Memory B cell (primary cell): Measurements from ENCODE around the gene ZXDC.
A peak's percentile ranks its signal among the peaks of the same experiment; 100 is the strongest.

Experiments used
- ATAC-seq: fragments of 150-1000 bp; cut with Tn5 transposase; 2 replicates; pipeline ENCODE4 v1.10.0; 2021; ENCODE audit warnings: low read depth, mild to moderate bottlenecking, moderate library complexity
- DNase-seq, 2 donors: peaks; one replicate each; pipeline ENCODE4 v3.0.0; 2022; ENCODE audit warnings: low spot score in 2 of 2
- H3K27ac Mint-ChIP-seq: one replicate; pipeline ENCODE4 v1.8.0; 2022; ENCODE audit warnings: mild to moderate bottlenecking, moderate library complexity, mixed read lengths
- H3K27me3 Mint-ChIP-seq: one replicate; pipeline ENCODE4 v1.8.0; 2022; ENCODE audit warnings: mixed read lengths
- H3K36me3 Mint-ChIP-seq: one replicate; pipeline ENCODE4 v1.8.0; 2022; ENCODE audit warnings: mild to moderate bottlenecking, mixed read lengths
- H3K4me1 Mint-ChIP-seq: one replicate; pipeline ENCODE4 v1.8.0; 2022; ENCODE audit warnings: mixed read lengths
- H3K4me3 Mint-ChIP-seq: one replicate; pipeline ENCODE4 v1.8.0; 2022; ENCODE audit warnings: mild to moderate bottlenecking, moderate library complexity, mixed read lengths
- H3K9me3 Mint-ChIP-seq: one replicate; pipeline ENCODE4 v1.8.0; 2022; ENCODE audit warnings: mixed read lengths

Gene ZXDC

DNA sequence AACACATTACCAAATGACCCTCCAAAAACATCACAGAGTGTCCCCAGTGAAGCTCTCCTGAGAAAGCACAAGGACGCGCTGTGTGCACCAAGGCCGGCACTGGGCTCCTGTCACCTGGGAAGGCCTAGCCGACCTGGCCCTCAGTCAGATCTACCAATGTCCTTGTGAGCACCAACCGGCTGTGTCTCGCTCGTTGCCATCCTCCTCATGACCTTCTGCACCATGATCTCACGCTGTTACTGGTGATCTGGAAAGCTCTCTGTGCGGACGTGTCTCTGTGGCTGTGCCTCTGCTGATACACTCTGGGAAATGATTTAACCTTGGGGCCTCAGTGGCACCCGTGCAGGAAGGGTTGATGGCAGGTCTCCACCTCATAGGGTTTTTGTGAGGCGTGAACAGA is 24.2 kb downstream of the ZXDC start:
- H3K27ac Mint-ChIP-seq, result peak overlapping the region; percentile 32
- H3K4me1 Mint-ChIP-seq, result peaks cover 4% of the 10 kb centered on the region
- no peaks in the 10 kb centered on the region for H3K27me3 Mint-ChIP-seq
- H3K9me3 Mint-ChIP-seq, result no peaks in the 10 kb centered on the region
- ATAC-seq (no peak), DNase-seq (no peak)
- no peak overlapping the region for H3K4me3 Mint-ChIP-seq
- peaks cover 31% of the 10 kb centered on the region for H3K36me3 Mint-ChIP-seq

DNA sequence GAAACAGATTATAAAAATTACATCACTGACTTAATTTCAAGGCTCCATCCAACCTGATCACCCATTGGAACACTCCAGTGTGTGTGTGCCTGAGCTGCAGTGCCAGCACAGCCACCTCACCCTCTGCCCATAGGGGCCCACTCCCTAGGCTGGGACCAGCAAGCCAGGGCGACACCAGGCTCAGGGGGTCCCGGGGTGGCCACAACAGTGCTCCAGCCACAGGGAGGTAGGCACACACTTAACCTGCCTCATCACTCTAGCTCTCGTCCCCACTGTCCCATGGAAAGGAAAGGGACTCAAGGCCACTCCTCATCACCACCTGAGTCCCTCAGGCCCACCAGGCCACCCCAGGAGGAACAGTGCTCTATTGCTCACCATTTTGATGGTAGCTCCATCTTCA is 24.9 kb downstream of the ZXDC start:
- DNase-seq (no peak), ATAC-seq (no peak)
- H3K27ac Mint-ChIP-seq, result no peak overlapping the region
- H3K9me3 Mint-ChIP-seq, result no peaks in the 10 kb centered on the region
- peaks cover 3% of the 10 kb centered on the region for H3K4me1 Mint-ChIP-seq
- peaks cover 31% of the 10 kb centered on the region for H3K36me3 Mint-ChIP-seq
- no peaks in the 10 kb centered on the region for H3K27me3 Mint-ChIP-seq
- H3K4me3 Mint-ChIP-seq, result no peak overlapping the region

GRCh38 chr3:126450219-126450618 is 25.5 kb downstream of the ZXDC start:
- DNase-seq, result no peak
- no peaks in the 10 kb centered on the region for H3K9me3 Mint-ChIP-seq
- no peaks in the 10 kb centered on the region for H3K27me3 Mint-ChIP-seq
- H3K4me3 Mint-ChIP-seq, result no peak overlapping the region
- ATAC-seq, result no peak
- no peak overlapping the region for H3K27ac Mint-ChIP-seq
- H3K4me1 Mint-ChIP-seq, result peaks cover 3% of the 10 kb centered on the region
- peaks cover 28% of the 10 kb centered on the region for H3K36me3 Mint-ChIP-seq

DNA sequence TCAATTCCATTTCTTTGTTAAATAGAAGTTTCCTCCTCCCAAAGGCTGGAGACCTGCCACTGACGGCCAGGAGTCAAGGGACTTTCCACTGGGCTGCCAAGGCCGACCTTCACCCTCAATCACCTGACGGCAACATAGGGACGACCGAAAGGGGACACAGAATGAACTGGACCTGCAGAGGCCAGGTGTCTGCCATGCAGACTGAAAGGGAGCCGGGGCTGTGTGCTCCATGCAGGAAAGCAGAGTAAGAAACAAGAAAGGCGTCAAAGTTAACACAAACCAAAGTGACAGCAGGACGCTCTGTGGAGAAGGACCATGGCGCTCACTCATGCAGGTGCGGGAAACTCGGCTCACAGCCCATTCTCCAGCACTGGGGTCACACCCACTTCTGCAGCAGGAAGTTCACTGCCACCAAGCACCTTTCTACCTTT is 26.1 kb downstream of the ZXDC start:
- H3K36me3 Mint-ChIP-seq, result peaks cover 25% of the 10 kb centered on the region
- H3K4me3 Mint-ChIP-seq, result no peak overlapping the region
- H3K27ac Mint-ChIP-seq, result no peak overlapping the region
- no peaks in the 10 kb centered on the region for H3K27me3 Mint-ChIP-seq
- ATAC-seq (no peak), DNase-seq (no peak)
- H3K9me3 Mint-ChIP-seq, result no peaks in the 10 kb centered on the region
- H3K4me1 Mint-ChIP-seq, result peaks cover 3% of the 10 kb centered on the region

DNA sequence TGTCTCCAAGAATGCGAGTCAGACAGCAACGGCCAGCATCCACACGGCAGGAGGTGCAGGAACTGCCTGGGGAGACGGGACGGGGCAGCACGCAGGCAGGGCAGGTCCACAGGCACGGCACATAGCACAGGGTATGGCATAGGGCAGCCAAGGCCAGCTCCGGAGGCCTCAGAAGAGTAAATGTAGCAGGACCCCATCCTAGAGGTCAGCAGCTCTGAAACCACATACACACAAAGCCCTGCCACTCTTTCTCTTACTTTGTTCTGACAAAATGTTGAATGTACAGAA is 26.9 kb downstream of the ZXDC start:
- peaks cover 21% of the 10 kb centered on the region for H3K36me3 Mint-ChIP-seq
- no peak overlapping the region for H3K4me3 Mint-ChIP-seq
- no peaks in the 10 kb centered on the region for H3K27me3 Mint-ChIP-seq
- H3K27ac Mint-ChIP-seq, result no peak overlapping the region
- H3K9me3 Mint-ChIP-seq, result no peaks in the 10 kb centered on the region
- ATAC-seq, result no peak
- DNase-seq, result no peak
- H3K4me1 Mint-ChIP-seq, result peaks cover 3% of the 10 kb centered on the region

GRCh38 chr3:126448136-126448892 is 27.4 kb downstream of the ZXDC start:
- H3K36me3 Mint-ChIP-seq, result peaks cover 21% of the 10 kb centered on the region

DNA sequence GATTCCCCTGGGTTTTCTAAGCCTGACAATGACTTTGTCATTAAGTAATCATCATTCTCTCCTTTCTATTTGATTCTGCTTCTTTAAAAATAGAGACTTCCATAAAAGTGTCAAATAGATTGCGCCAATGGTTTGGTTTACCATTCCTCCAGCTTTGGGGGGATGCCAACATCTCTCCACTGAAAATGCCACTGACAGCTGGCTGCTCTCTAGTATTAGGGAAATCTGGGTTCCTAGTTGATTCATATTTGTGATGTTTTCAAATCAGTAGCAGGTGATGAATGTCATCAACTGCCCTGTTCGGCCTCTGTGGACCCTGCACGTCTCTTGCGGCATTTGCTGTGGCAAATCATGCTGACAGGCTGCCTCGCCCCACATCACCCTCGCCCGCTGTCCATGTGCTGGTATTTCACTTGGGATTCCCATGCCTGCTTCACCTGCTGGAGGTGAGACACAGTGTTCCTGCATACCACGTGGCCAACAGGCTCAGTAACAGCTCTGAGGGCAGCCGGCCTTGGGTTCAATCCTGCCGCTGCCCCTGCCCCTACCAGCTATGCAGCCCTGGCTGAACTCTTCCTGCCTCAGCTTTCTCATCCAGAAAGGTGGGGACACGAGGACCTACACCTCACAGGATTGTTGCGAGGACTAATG is 28.1 kb downstream of the ZXDC start:
- no peak overlapping the region for H3K27ac Mint-ChIP-seq
- no peak for ATAC-seq
- no peak overlapping the region for H3K4me3 Mint-ChIP-seq

More at GRCh38 chr3:126448136-126448892, 27.4 kb downstream of the ZXDC start:
- Mint-ChIP-seq H3K27ac (peak overlapping the region; percentile 76), H3K4me1 (peaks cover 3% of the 10 kb centered on the region), H3K9me3 (no peaks in the 10 kb centered on the region), H3K27me3 (no peaks in the 10 kb centered on the region), H3K4me3 (no peak overlapping the region)
- DNase-seq (no peak), ATAC-seq (no peak)

GRCh38 chr3:126446791-126447190 is 28.9 kb downstream of the ZXDC start:
- DNase-seq (no peak), ATAC-seq (no peak)
- Mint-ChIP-seq H3K4me3 (no peak overlapping the region), H3K4me1 (peaks cover 3% of the 10 kb centered on the region), H3K36me3 (peaks cover 19% of the 10 kb centered on the region), H3K27ac (no peak overlapping the region), H3K27me3 (no peaks in the 10 kb centered on the region), H3K9me3 (no peaks in the 10 kb centered on the region)

More for the DNA sequence above, 28.1 kb downstream of the ZXDC start:
- H3K4me1 Mint-ChIP-seq, result peaks cover 3% of the 10 kb centered on the region
- no peak for DNase-seq
- H3K27me3 Mint-ChIP-seq, result no peaks in the 10 kb centered on the region
- no peaks in the 10 kb centered on the region for H3K9me3 Mint-ChIP-seq
- peaks cover 22% of the 10 kb centered on the region for H3K36me3 Mint-ChIP-seq

DNA sequence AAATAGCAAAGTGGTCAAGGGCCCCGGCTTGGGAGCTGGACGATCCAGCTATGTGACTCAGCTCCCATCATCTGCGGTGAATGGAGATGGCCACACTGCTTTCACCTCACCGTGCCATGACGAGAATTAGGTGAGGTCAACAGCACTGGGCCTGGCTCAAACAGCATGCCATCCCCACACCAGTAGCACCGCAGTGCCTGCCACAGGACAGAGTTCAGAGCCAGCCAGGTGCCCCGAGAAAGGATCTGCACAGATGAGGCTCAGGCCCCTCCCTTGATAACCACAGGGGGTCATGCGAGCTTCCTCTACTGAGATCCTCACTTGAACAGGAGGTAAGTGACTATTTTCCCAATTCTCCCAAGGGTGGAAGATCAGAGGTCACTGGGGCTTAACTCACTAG is 29.4 kb downstream of the ZXDC start:
- Mint-ChIP-seq H3K27me3 (no peaks in the 10 kb centered on the region), H3K4me3 (no peak overlapping the region), H3K36me3 (peaks cover 17% of the 10 kb centered on the region), H3K9me3 (no peaks in the 10 kb centered on the region), H3K27ac (no peak overlapping the region), H3K4me1 (peaks cover 3% of the 10 kb centered on the region)
- no peak for ATAC-seq
- DNase-seq, result no peak

- DNase-seq (no peak), ATAC-seq (no peak)
- Mint-ChIP-seq H3K27ac (no peak overlapping the region), H3K36me3 (peaks cover 15% of the 10 kb centered on the region), H3K4me3 (no peak overlapping the region), H3K4me1 (no peaks in the 10 kb centered on the region), H3K9me3 (no peaks in the 10 kb centered on the region), H3K27me3 (no peaks in the 10 kb centered on the region)
These were observed 30.2 kb downstream of the ZXDC start for GRCh38 chr3:126445506-126445905.

DNA sequence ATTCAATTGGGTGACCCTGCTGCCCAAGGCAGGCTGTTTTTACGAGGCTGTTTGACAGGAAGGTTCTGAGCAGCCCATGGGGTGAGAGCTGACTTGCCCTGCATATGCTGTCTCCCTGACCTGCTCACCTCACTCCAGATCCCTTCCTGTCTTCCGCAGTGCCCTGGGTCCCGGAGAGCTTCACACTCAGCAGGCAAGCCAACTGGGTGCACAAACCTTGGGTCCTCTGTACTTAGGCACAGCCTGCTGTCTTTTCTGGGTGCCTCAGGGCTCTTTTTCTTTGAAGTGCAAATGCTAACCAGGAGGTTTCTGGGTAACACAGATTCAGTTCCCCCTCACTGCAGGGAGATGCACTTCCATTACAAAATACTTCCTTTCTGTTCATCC is 32.8 kb downstream of the ZXDC start:
- no peaks in the 10 kb centered on the region for H3K4me1 Mint-ChIP-seq
- DNase-seq (no peak), ATAC-seq (no peak)
- H3K9me3 Mint-ChIP-seq, result no peaks in the 10 kb centered on the region
- no peak overlapping the region for H3K27ac Mint-ChIP-seq
- no peaks in the 10 kb centered on the region for H3K27me3 Mint-ChIP-seq
- no peak overlapping the region for H3K4me3 Mint-ChIP-seq
- peaks cover 18% of the 10 kb centered on the region for H3K36me3 Mint-ChIP-seq

DNA sequence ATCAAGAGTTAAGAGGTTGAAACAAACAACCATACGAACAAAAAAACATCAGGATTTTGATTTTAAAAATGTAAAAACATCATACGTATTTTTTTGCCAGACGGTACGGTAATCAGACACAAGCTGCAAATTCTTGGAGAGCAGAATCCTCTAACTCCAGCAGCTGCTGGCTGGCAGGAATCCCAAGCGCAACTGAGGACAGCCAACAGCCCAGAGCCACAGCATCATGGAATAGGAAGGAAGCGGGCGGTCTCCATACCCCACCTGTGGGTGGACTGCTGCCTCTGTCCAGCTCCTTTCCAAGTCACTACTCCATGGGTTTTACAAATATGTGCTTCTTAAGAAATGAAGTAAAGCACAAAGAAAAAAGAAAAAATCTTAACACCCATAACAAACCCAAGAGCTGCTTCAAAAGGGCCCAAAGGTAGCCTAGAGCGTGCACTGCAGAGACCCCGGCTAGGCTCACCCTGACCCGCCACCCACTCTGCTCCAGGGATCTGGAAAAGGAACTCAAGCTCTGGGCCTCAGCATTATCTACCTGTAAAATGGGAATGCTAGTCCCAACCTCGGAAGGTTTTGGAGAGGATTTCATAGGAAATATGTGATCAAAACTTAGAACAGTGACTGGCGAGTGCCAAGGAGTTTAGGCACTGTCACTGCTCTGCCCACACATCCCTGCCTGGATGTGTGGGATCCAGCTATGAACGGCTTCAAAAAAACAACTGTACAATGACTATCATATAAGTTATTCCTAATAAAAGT is 33.4 kb downstream of the ZXDC start:
- no peaks in the 10 kb centered on the region for H3K9me3 Mint-ChIP-seq
- no peak for ATAC-seq
- H3K4me1 Mint-ChIP-seq, result no peaks in the 10 kb centered on the region
- no peak overlapping the region for H3K27ac Mint-ChIP-seq
- peaks cover 23% of the 10 kb centered on the region for H3K36me3 Mint-ChIP-seq
- H3K27me3 Mint-ChIP-seq, result no peaks in the 10 kb centered on the region
- no peak for DNase-seq
- no peak overlapping the region for H3K4me3 Mint-ChIP-seq

GRCh38 chr3:126441256-126441880 is 34.3 kb downstream of the ZXDC start:
- H3K36me3 Mint-ChIP-seq, result peaks cover 30% of the 10 kb centered on the region
- DNase-seq (no peak), ATAC-seq (no peak)
- H3K27me3 Mint-ChIP-seq, result no peaks in the 10 kb centered on the region
- H3K9me3 Mint-ChIP-seq, result no peaks in the 10 kb centered on the region
- no peak overlapping the region for H3K4me3 Mint-ChIP-seq
- no peaks in the 10 kb centered on the region for H3K4me1 Mint-ChIP-seq
- peak overlapping the region; percentile 32 for H3K27ac Mint-ChIP-seq

GRCh38 chr3:126440709-126440995 is 35.0 kb downstream of the ZXDC start:
- ATAC-seq, result no peak
- Mint-ChIP-seq H3K4me1 (no peaks in the 10 kb centered on the region), H3K36me3 (peaks cover 32% of the 10 kb centered on the region), H3K27me3 (no peaks in the 10 kb centered on the region), H3K27ac (peak overlapping the region; percentile 32), H3K9me3 (no peaks in the 10 kb centered on the region), H3K4me3 (no peak overlapping the region)
- no peak for DNase-seq
